Hepatocyte (in vitro differentiated cells): ENCODE measurements around the gene PIP4K2C.

Experiments used
- EZH2 ChIP-seq: fragments of 200-600 bp; sonication (generic); IDR thresholded peaks from 2 replicates; pipeline ENCODE4 v1.6.1; 2016; ENCODE audit warnings: antibody characterized with exemption, mild to moderate bottlenecking, borderline replicate concordance
- TF ChIP-seq, protein P1 (sequence below): fragments of 200-600 bp; sonication (generic); IDR thresholded peaks from 2 replicates; pipeline ENCODE4 v1.5.1; 2016; ENCODE audit warnings: antibody characterized with exemption, mild to moderate bottlenecking; ENCODE audit not compliant: poor library complexity

DNA sequence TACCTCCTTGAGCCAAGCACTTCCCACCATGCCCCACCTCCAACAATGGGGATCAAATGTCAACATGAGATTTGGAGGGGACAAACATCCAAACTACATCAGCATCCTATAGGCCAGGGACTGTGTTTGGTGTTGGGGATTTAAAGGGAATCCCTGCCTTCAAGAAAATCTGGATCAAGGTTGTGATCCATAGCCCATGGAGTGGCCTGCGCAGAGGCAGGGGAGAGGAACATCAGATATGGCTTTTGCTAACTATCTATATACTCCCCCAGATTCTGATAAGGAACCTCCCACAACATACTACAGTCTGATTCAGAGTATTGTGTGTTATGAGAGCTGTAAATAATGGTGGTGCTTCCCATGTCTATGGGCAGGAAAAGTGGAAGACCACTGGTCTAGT is 36.1 kb upstream of the PIP4K2C start:
- TF ChIP-seq EZH2, result no peak
- TF ChIP-seq, protein P1, sequence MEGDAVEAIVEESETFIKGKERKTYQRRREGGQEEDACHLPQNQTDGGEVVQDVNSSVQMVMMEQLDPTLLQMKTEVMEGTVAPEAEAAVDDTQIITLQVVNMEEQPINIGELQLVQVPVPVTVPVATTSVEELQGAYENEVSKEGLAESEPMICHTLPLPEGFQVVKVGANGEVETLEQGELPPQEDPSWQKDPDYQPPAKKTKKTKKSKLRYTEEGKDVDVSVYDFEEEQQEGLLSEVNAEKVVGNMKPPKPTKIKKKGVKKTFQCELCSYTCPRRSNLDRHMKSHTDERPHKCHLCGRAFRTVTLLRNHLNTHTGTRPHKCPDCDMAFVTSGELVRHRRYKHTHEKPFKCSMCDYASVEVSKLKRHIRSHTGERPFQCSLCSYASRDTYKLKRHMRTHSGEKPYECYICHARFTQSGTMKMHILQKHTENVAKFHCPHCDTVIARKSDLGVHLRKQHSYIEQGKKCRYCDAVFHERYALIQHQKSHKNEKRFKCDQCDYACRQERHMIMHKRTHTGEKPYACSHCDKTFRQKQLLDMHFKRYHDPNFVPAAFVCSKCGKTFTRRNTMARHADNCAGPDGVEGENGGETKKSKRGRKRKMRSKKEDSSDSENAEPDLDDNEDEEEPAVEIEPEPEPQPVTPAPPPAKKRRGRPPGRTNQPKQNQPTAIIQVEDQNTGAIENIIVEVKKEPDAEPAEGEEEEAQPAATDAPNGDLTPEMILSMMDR, result no peak
